HEK293T (cell line): Measurements from ENCODE around the gene SIGLEC14.

Source experiments
- ARNT ChIP-seq: fragments of 450-650 bp; IDR thresholded peaks from 2 replicates; pipeline ENCODE4 v1.6.1; 2017; ENCODE audit warnings: mild to moderate bottlenecking
- BHLHE40 ChIP-seq: fragments of 450-650 bp; IDR thresholded peaks from 2 replicates; pipeline ENCODE4 v1.6.1; 2016; ENCODE audit warnings: mild to moderate bottlenecking, moderate library complexity, borderline replicate concordance
- CTBP1 ChIP-seq: fragments of 450-650 bp; IDR thresholded peaks from 2 replicates; pipeline ENCODE4 v1.6.1; 2016; ENCODE audit warnings: borderline replicate concordance
- ELF4 ChIP-seq: fragments of 450-650 bp; IDR thresholded peaks from 2 replicates; pipeline ENCODE4 v1.6.1; 2017; ENCODE audit warnings: antibody characterized with exemption
- FOXK2 ChIP-seq: fragments of 450-650 bp; IDR thresholded peaks from 2 replicates; pipeline ENCODE4 v1.6.1; 2016; ENCODE audit warnings: mild to moderate bottlenecking
- FOXM1 ChIP-seq: fragments of 450-650 bp; IDR thresholded peaks from 2 replicates; pipeline ENCODE4 v1.6.1; 2017; ENCODE audit warnings: mild to moderate bottlenecking, borderline replicate concordance
- NFRKB ChIP-seq: fragments of 450-650 bp; IDR thresholded peaks from 2 replicates; pipeline ENCODE4 v1.6.1; 2016; ENCODE audit warnings: mild to moderate bottlenecking, moderate library complexity
- PKNOX1 ChIP-seq: fragments of 450-650 bp; IDR thresholded peaks from 2 replicates; pipeline ENCODE4 v1.6.1; 2016
- SUZ12 ChIP-seq: fragments of 450-650 bp; IDR thresholded peaks from 2 replicates; pipeline ENCODE4 v1.6.1; 2016; ENCODE audit warnings: mild to moderate bottlenecking
- TARDBP ChIP-seq: fragments of 450-650 bp; IDR thresholded peaks from 2 replicates; pipeline ENCODE4 v1.6.1; 2016

- TF ChIP-seq ELF4 (no peak), SUZ12 (no peak), ARNT (no peak), TARDBP (no peak), FOXM1 (no peak), CTBP1 (no peak), PKNOX1 (no peak), BHLHE40 (no peak), FOXK2 (no peak), NFRKB (no peak)
Measured at GRCh38 chr19:51668216-51668615, 21.6 kb upstream of the SIGLEC14 start.
